ENCODE data around the gene SYNGR3. TPM values are rescaled to one million over a fixed set of nuclear protein-coding genes. Genes with fewer than 3 reads are reported as not detected.

Gene SYNGR3
- total and polyA plus RNA-seq, 3 experiments from 2014 or later, result 2.1 to 3.6 (median 3.4) TPM

DNA sequence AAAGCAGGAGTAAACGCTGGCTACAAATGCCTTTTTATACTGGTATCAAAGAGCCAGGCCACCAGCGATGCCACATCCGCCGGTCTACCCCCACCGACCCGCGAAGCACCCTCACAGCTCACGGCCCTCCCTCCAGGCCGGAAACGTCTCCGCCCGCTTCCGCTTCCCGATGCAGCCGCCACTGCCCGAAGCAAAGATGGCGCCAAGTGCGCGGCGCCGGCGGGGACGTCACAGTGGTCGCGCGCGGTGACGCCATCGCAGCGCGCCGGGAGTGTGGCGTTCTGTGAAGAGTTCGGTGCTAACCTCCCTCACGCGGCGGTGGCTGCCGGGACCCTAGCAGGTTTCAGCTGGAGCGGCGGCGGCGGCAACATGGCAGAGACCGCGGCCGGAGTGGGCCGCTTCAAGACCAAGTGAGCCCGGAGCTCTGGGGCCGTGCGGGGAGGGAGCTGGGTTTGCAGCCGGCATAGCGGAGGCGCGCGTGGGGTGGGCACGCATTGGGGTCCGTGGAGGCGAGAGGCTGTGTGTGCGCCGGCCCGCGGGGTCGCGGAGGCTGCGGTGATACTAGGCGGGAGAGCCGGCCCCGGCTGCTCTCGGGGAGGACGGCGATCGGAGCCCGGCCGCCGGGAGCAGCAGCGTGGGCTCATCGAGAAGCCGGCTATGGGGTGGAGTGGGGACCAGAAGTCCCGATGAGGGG is 17.8 kb upstream of the SYNGR3 start, which contains the start of gene TBL3:
Gene TBL3, plus strand, starts transcription at position 258 of the 694 bp plus-strand sequence. Its CDS starts 112 bp downstream, at position 370.
- CTCF ChIA-PET, result interaction anchor here (0.6 to 1.6 kb wide), 8 partner anchors 8 to 167 kb away, joined by 3 to 5 read pairs (median 4); partner anchors contain the start of gene NDUFB10

DNA sequence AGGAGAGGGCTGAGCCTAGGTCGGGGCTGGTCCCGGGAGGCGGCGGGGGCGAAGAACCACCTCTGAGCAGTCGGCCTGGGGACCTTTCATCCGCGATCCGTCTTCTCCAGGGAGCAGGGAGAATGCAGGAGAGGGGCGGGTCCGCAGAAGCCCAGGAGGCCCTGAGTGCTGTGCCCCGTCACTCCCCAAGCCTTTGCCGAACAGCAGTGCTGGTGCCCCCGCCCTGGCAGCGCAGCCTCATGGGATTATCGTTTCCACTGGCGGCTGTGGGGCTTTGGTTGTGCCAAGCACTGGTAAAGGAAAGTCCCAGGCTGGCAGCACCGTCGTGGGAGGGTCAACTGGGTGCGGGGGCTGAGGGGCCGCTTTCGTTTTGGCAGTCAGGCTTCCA is 17.3 kb upstream of the SYNGR3 start:
- peaks cover 20% of the 10 kb centered on the region for H3K36me3 ChIP-seq (ENCODE audit: insufficient read depth, low read length)
- H3K27ac ChIP-seq (ENCODE audit: low read depth, low read length), result peak overlapping the region; percentile 83
- peaks cover 0 to 45% (median 2%) of the 10 kb centered on the region in 3 donors for H3K36me3 Mint-ChIP-seq
- peaks cover 0 to 5% (median 0%) of the 10 kb centered on the region in 5 donors for H3K9me3 Mint-ChIP-seq
- H3K4me3 ChIP-seq (ENCODE audit: low read length), result peak overlapping the region; percentile 66
- peak overlapping the region; percentile 89 to 97 (median 93) for H3K4me3 Mint-ChIP-seq
- H3K4me1 Mint-ChIP-seq, result peaks cover 17 to 20% (median 19%) of the 10 kb centered on the region in 3 donors
- DNase-seq, result no peak
- no peaks in the 10 kb centered on the region for H3K27me3 ChIP-seq (ENCODE audit: insufficient read depth, low read length, poor library complexity, severe bottlenecking)
- ChIA-PET CTCF (interaction anchor here (0.9 to 1.6 kb wide), 5 partner anchors 9 to 32 kb away, joined by 3 to 5 read pairs (median 4); partner anchors contain the start of gene NDUFB10), POLR2A (interaction anchor here (1.2 to 1.7 kb wide), 8 partner anchors 8 to 190 kb away, joined by 3 to 17 read pairs (median 9); partner anchors contain the start of genes GFER, NDUFB10, NUBP2 and RPS2)
- peak overlapping the region in 6 of 8 donors; percentile 66 to 97 (median 76) for H3K27ac Mint-ChIP-seq
- H3K9me3 ChIP-seq (ENCODE audit: low read length), result no peaks in the 10 kb centered on the region
- peaks cover 17% of the 10 kb centered on the region for H3K4me1 ChIP-seq (ENCODE audit: insufficient read depth, low read length)
- peaks cover 0 to 5% of the 10 kb centered on the region in 2 donors for H3K27me3 Mint-ChIP-seq

More for the DNA sequence above, 17.8 kb upstream of the SYNGR3 start, which contains the start of gene TBL3:
- Mint-ChIP-seq H3K9me3 (peaks cover 0 to 5% (median 0%) of the 10 kb centered on the region in 5 donors), H3K27ac (peak within 1 kb of the TSS; percentile 96 to 99 (median 98)), H3K27me3 (peaks cover 0 to 5% of the 10 kb centered on the region in 2 donors), H3K4me1 (peaks cover 17 to 20% (median 19%) of the 10 kb centered on the region in 3 donors), H3K4me3 (peak within 1 kb of the TSS; percentile 89 to 97 (median 93)), H3K36me3 (peaks cover 0 to 41% (median 2%) of the 10 kb centered on the region in 3 donors)
- Histone ChIP-seq H3K27ac (ENCODE audit: low read depth, low read length) (peak within 1 kb of the TSS; percentile 83), H3K4me1 (ENCODE audit: insufficient read depth, low read length) (peaks cover 17% of the 10 kb centered on the region), H3K27me3 (ENCODE audit: insufficient read depth, low read length, poor library complexity, severe bottlenecking) (no peaks in the 10 kb centered on the region), H3K9me3 (ENCODE audit: low read length) (no peaks in the 10 kb centered on the region), H3K36me3 (ENCODE audit: insufficient read depth, low read length) (peaks cover 20% of the 10 kb centered on the region), H3K4me3 (ENCODE audit: low read length) (peak within 1 kb of the TSS; percentile 66)
- peak; percentile 95 to 98 (median 97) for DNase-seq
- POLR2A ChIA-PET, result interaction anchor here (0.6 to 1.7 kb wide), 11 partner anchors 8 to 1157 kb away, joined by 3 to 17 read pairs (median 5); partner anchors contain the start of genes GFER, NDUFB10, NUBP2 and PGP

DNA sequence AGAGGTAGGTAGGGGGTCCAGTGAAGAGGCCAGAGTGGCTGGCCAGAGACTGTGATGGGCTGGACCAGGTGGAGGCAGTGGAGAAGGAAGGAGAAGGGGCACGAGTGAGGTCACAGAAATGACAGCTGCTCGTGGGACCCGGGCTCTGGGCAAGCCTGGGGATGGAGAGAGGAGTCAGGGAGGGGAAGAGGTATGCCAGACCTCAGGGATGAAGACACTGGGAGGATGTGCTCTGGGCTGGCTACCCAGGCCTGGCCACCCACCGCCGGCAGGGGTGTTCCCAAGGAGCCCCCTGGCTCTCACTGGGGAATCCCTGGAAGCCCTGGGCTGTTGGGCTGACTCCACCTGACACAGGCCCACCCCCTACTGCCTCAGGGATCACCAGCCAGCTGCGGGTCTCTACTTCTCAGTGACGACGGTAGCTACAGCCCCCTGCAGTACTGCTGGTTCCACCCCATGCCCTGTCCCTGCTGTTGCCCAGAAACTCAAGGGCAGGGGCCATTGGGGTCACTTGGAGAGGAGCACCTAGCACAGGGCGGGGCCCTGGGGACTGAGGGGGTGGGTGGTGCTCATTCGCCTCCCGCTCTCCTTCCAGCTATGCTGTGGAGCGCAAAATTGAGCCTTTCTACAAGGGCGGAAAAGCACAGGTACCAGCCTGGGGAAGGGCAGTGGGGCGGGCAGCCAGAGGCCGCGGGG is 16.2 kb upstream of the SYNGR3 start:
- H3K9me3 ChIP-seq (ENCODE audit: low read length), result no peaks in the 10 kb centered on the region
- Mint-ChIP-seq H3K4me1 (peaks cover 17 to 20% (median 19%) of the 10 kb centered on the region in 3 donors), H3K36me3 (peaks cover 0 to 56% (median 2%) of the 10 kb centered on the region in 3 donors), H3K27ac (no peak overlapping the region), H3K27me3 (peaks cover 0 to 5% of the 10 kb centered on the region in 2 donors), H3K4me3 (peak overlapping the region in 5 of 7 donors; percentile 12 to 93 (median 52)), H3K9me3 (peaks cover 0 to 5% (median 0%) of the 10 kb centered on the region in 5 donors)
- ChIA-PET POLR2A (interaction anchor here (0.6 to 1.2 kb wide), 2 partner anchors 9 to 13 kb away, joined by 3 to 6 read pairs; partner anchors contain the start of gene RPS2), CTCF (interaction anchor here (0.7 to 1.0 kb wide), 2 partner anchors 13 to 31 kb away, joined by 3 read pairs; no protein-coding TSS in a partner anchor)
- no peak overlapping the region for H3K27ac ChIP-seq (ENCODE audit: low read depth, low read length)
- no peak overlapping the region for H3K4me3 ChIP-seq (ENCODE audit: low read length)
- peaks cover 17% of the 10 kb centered on the region for H3K4me1 ChIP-seq (ENCODE audit: insufficient read depth, low read length)
- peaks cover 20% of the 10 kb centered on the region for H3K36me3 ChIP-seq (ENCODE audit: insufficient read depth, low read length)
- DNase-seq, result no peak
- H3K27me3 ChIP-seq (ENCODE audit: insufficient read depth, low read length, poor library complexity, severe bottlenecking), result no peaks in the 10 kb centered on the region

DNA sequence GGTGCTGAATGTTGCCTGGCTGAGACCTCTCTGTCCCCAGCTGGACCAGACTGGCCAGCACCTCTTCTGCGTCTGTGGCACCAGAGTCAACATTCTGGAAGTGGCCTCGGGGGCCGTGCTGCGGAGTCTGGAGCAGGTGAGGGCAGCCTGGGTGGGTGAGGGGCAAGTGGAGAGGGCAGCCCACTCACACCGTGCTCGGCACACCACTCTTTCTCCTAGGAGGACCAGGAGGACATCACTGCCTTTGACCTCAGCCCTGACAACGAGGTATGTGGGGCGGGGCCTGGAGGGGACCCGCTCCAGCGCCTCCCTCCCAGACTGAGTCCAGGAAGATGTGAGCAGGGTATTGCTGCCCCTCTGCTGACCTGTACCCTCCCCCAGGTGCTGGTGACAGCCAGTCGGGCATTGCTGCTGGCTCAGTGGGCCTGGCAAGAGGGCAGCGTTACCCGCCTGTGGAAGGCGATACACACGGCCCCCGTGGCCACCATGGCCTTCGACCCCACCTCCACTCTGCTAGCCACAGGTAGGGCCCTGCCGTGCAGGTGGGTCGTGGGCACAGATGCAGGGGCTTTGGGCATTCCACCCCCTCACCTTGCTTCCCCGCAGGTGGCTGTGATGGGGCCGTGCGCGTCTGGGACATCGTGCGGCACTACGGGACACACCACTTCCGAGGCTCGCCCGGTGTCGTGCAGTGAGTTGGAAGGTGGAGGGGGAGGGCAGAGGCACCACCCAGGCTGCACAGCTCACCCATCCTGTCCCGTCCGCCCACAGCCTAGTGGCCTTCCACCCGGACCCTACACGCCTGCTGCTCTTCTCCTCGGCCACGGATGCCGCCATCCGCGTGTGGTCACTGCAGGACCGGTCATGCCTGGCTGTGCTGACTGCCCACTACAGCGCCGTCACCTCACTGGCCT is 15.4 kb upstream of the SYNGR3 start:
- no peak overlapping the region for H3K4me3 ChIP-seq (ENCODE audit: low read length)
- peaks cover 17% of the 10 kb centered on the region for H3K4me1 ChIP-seq (ENCODE audit: insufficient read depth, low read length)
- H3K36me3 ChIP-seq (ENCODE audit: insufficient read depth, low read length), result peaks cover 20% of the 10 kb centered on the region
- H3K27me3 ChIP-seq (ENCODE audit: insufficient read depth, low read length, poor library complexity, severe bottlenecking), result no peaks in the 10 kb centered on the region
- H3K4me3 Mint-ChIP-seq, result peak overlapping the region in 4 of 7 donors; percentile 12 to 74 (median 32)
- H3K9me3 Mint-ChIP-seq, result peaks cover 0 to 5% (median 0%) of the 10 kb centered on the region in 5 donors
- CTCF ChIA-PET, result interaction anchor here (0.7 kb wide), 1 partner anchor 30 kb away, joined by 3 read pairs; no protein-coding TSS in a partner anchor
- H3K4me1 Mint-ChIP-seq, result peaks cover 17 to 20% (median 19%) of the 10 kb centered on the region in 3 donors
- H3K36me3 Mint-ChIP-seq, result peaks cover 0 to 57% (median 2%) of the 10 kb centered on the region in 3 donors
- no peak overlapping the region for H3K27ac ChIP-seq (ENCODE audit: low read depth, low read length)
- DNase-seq, result no peak
- peaks cover under 1 to 5% of the 10 kb centered on the region in 2 donors for H3K27me3 Mint-ChIP-seq
- no peaks in the 10 kb centered on the region for H3K9me3 ChIP-seq (ENCODE audit: low read length)
- H3K27ac Mint-ChIP-seq, result no peak overlapping the region
- POLR2A ChIA-PET, result interaction anchor here (0.8 kb wide), 1 partner anchor 10 kb away, joined by 3 read pairs; the partner anchor contains the start of gene RPS2

DNA sequence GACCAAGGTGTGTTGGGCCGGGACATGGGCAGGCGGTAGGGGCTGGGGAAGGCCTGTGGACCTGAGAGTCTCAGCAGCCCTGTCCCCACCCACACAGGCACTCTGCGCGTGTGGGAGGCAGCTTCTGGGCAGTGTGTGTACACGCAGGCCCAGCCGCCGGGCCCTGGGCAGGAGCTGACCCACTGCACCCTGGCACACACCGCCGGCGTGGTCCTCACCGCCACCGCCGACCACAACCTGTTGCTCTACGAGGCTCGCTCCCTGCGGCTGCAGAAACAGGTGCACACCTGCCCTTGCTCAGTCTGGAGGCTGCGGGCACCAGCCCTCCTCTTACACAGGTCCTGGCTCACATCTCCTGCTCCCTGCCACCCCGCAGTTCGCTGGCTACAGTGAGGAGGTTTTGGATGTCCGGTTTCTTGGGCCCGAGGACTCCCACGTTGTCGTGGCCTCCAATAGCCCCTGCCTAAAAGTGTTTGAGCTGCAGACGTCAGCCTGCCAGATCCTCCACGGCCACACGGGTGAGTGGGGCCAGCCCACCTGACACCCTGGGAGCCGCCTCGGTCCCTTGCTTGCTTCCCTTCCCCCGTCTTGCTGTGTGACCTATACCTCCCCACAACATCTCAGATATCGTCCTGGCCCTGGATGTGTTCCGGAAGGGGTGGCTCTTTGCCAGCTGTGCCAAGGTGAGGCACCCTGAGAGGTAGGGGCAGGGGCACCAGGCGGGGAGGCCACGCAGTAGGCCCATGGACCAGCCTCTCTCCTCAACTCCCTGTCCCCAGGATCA is 14.1 kb upstream of the SYNGR3 start:
- H3K27me3 ChIP-seq (ENCODE audit: insufficient read depth, low read length, poor library complexity, severe bottlenecking), result peaks cover 3% of the 10 kb centered on the region
- Mint-ChIP-seq H3K9me3 (peaks cover 0 to 5% (median 0%) of the 10 kb centered on the region in 5 donors), H3K27ac (no peak overlapping the region), H3K4me3 (peak overlapping the region in 1 of 7 donors; percentile 56), H3K4me1 (peaks cover 17 to 20% (median 19%) of the 10 kb centered on the region in 3 donors), H3K36me3 (peaks cover 0 to 57% (median 2%) of the 10 kb centered on the region in 3 donors), H3K27me3 (peaks cover 3 to 9% of the 10 kb centered on the region in 2 donors)
- POLR2A ChIA-PET, result interaction anchor here (0.8 kb wide), 1 partner anchor 11 kb away, joined by 3 read pairs; the partner anchor contains the start of gene RPS2
- peaks cover 17% of the 10 kb centered on the region for H3K4me1 ChIP-seq (ENCODE audit: insufficient read depth, low read length)
- no peaks in the 10 kb centered on the region for H3K9me3 ChIP-seq (ENCODE audit: low read length)
- no peak for DNase-seq
- peaks cover 20% of the 10 kb centered on the region for H3K36me3 ChIP-seq (ENCODE audit: insufficient read depth, low read length)
- H3K4me3 ChIP-seq (ENCODE audit: low read length), result no peak overlapping the region
- H3K27ac ChIP-seq (ENCODE audit: low read depth, low read length), result no peak overlapping the region
- CTCF ChIA-PET, result no interaction called here

DNA sequence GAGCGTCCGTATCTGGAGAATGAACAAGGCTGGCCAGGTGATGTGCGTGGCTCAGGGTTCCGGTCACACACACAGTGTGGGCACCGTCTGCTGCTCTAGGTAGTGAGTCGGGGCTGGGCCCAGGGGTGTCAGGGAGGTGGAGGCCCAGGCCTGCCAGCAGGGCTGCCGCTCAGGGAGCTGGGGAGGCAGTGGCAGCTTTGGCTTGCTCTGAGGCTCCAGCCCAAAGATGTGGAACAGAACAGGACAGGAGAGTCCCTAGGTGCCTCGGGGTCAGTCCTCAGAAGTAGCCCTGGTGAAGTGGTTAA is 13.6 kb upstream of the SYNGR3 start:
- Mint-ChIP-seq H3K9me3 (peaks cover 0 to 5% (median 0%) of the 10 kb centered on the region in 5 donors), H3K27ac (no peak overlapping the region), H3K4me3 (no peak overlapping the region), H3K36me3 (peaks cover 0 to 57% (median 2%) of the 10 kb centered on the region in 3 donors), H3K4me1 (peaks cover 13 to 15% (median 14%) of the 10 kb centered on the region in 3 donors), H3K27me3 (peaks cover 6 to 13% of the 10 kb centered on the region in 2 donors)
- H3K36me3 ChIP-seq (ENCODE audit: insufficient read depth, low read length), result peaks cover 20% of the 10 kb centered on the region
- DNase-seq, result no peak
- H3K9me3 ChIP-seq (ENCODE audit: low read length), result no peaks in the 10 kb centered on the region
- peaks cover 12% of the 10 kb centered on the region for H3K4me1 ChIP-seq (ENCODE audit: insufficient read depth, low read length)
- no peak overlapping the region for H3K4me3 ChIP-seq (ENCODE audit: low read length)
- ChIA-PET CTCF (no interaction called here), POLR2A (interaction anchor here (1.4 kb wide), 1 partner anchor 11 kb away, joined by 5 read pairs; the partner anchor contains the start of gene RPS2)
- H3K27me3 ChIP-seq (ENCODE audit: insufficient read depth, low read length, poor library complexity, severe bottlenecking), result peaks cover 8% of the 10 kb centered on the region
- H3K27ac ChIP-seq (ENCODE audit: low read depth, low read length), result no peak overlapping the region

Data from CD8-positive, alpha-beta memory T cell (primary cell).